Panc1 (cell line): ENCODE results near the gene MAPT. TPM values are rescaled to one million over a fixed set of nuclear protein-coding genes. Genes with fewer than 3 reads are reported as not detected.

Experiments used
- ATAC-seq: fragments of 200-7000 bp; cut with Tn5 transposase; 2 replicates; pipeline ENCODE4 v1.9.1; 2020; ENCODE audit warnings: mild to moderate bottlenecking, moderate library complexity
- BruUV-seq: library from RNA; stranded (reverse); fragments of 400-500 nt; replicated peaks from 2 replicates; lab custom pipeline; 2021; lab: Mats Ljungman, UMichigan
- CTCF ChIA-PET: fragments of 300-600 bp; sonication (Branson Sonifier 250); formaldehyde crosslinking; loops from one replicate; lab custom pipeline; 2022; ENCODE audit warnings: antibody characterized with exemption; lab: Charles Lee
- POLR2A ChIA-PET: fragments of 300-600 bp; sonication (Branson Sonifier 250); formaldehyde crosslinking; loops from one replicate; lab custom pipeline; 2022; ENCODE audit warnings: antibody characterized with exemption; lab: Charles Lee
- DNase-seq: peaks from one replicate; pipeline ENCODE4 v3.0.0-alpha.2; 2010; ENCODE audit warnings: low read depth, low spot score
- H3K27ac ChIP-seq: 2 replicates; pipeline ENCODE4 v1.5.1; 2011; ENCODE audit warnings: mild to moderate bottlenecking, low read length, inconsistent platforms
- H3K27me3 ChIP-seq: fragments of 200-500 bp; sonication (Bioruptor generic); 2 replicates; pipeline ENCODE4 v1.6.0; 2014; ENCODE audit warnings: low read length, inconsistent platforms; ENCODE audit not compliant: control insufficient read depth, insufficient read depth
- H3K36me3 ChIP-seq: fragments of 200-500 bp; sonication (Bioruptor generic); 2 replicates; pipeline ENCODE4 v1.5.1; 2014; ENCODE audit warnings: inconsistent platforms, mild to moderate bottlenecking, low read length, moderate library complexity; ENCODE audit not compliant: control insufficient read depth, insufficient read depth
- H3K4me1 ChIP-seq: 2 replicates; pipeline ENCODE4 v1.5.1; 2011; ENCODE audit warnings: inconsistent platforms, mild to moderate bottlenecking, low read length, moderate library complexity; ENCODE audit not compliant: control insufficient read depth, insufficient read depth
- H3K4me3 ChIP-seq, 2 experiments: 2 replicates each; pipeline ENCODE4 v1.5.1; 2011 to 2012; ENCODE audit warnings: low read depth in 2 of 2, low read length in 2 of 2, mild to moderate bottlenecking in 2 of 2, inconsistent platforms in 1 of 2, moderate library complexity in 1 of 2
- H3K9me3 ChIP-seq: fragments of 200-500 bp; sonication (Bioruptor generic); 2 replicates; pipeline ENCODE4 v1.5.1; 2014; ENCODE audit warnings: low read depth, mild to moderate bottlenecking, inconsistent platforms, low read length, moderate library complexity; ENCODE audit not compliant: control insufficient read depth, insufficient read depth
- POLR2AphosphoS5 ChIP-seq: IDR thresholded peaks from 2 replicates; pipeline ENCODE4 v1.6.1; 2012; ENCODE audit warnings: mild to moderate bottlenecking, low read depth, low read length, moderate library complexity
- SIN3A ChIP-seq: IDR thresholded peaks from 2 replicates; pipeline ENCODE4 v1.6.1; 2012; ENCODE audit warnings: low read depth, mild to moderate bottlenecking, low read length, moderate library complexity, borderline replicate concordance; ENCODE audit not compliant: insufficient read depth
- TCF7L2 ChIP-seq: IDR thresholded peaks from 2 replicates; pipeline ENCODE4 v1.6.1; 2011; ENCODE audit warnings: mild to moderate bottlenecking, low read depth, low read length, inconsistent platforms
- in situ Hi-C: cut with HindIII; loops from 2 replicates; pipeline ENCODE4 v1.10.0; 2016; ENCODE audit warnings: low sequenced_read_pairs, low pct_unique_long_range_greater_than_20kb
- intact Hi-C: fragments of 100-400 bp; cut with micrococcal nuclease; formaldehyde crosslinking; loops from one replicate; pipeline ENCODE4 v1.10.0; 2022; ENCODE audit not compliant: unreplicated experiment
- total RNA-seq: library from RNA; stranded (reverse); gene quantifications from one replicate; pipeline ENCODE4 v1.2.1, GENCODE V29; 2021; ENCODE audit not compliant: unreplicated experiment
- TF ChIP-seq, protein P1 (sequence below), 2 experiments: IDR thresholded peaks; 2 replicates each; pipeline ENCODE4 v1.6.1; 2011 to 2012; ENCODE audit warnings: low read depth in 2 of 2, control low read depth in 1 of 2, low read length in 1 of 2, mild to moderate bottlenecking in 1 of 2, moderate library complexity in 1 of 2; ENCODE audit not compliant: insufficient read depth in 1 of 2
- TF ChIP-seq, protein P2 (sequence below): fragments of 450-650 bp; IDR thresholded peaks from 2 replicates; pipeline ENCODE4 v1.5.1; 2017; ENCODE audit warnings: mild to moderate bottlenecking

Gene MAPT
- total RNA-seq, 1 experiment from 2014 or later = 0.59 TPM

- ChIA-PET CTCF (no interaction called here), POLR2A (no interaction called here)
- ATAC-seq = no peak
- Histone ChIP-seq H3K27me3 (no peaks in the 10 kb centered on the region), H3K4me3 (no peak overlapping the region), H3K36me3 (no peaks in the 10 kb centered on the region), H3K4me1 (no peaks in the 10 kb centered on the region), H3K27ac (no peak overlapping the region), H3K9me3 (no peaks in the 10 kb centered on the region)
- intact Hi-C loops = no loop called here
- DNase-seq = no peak
- no TSS peak for BruUV-seq
- TF ChIP-seq, protein P1, sequence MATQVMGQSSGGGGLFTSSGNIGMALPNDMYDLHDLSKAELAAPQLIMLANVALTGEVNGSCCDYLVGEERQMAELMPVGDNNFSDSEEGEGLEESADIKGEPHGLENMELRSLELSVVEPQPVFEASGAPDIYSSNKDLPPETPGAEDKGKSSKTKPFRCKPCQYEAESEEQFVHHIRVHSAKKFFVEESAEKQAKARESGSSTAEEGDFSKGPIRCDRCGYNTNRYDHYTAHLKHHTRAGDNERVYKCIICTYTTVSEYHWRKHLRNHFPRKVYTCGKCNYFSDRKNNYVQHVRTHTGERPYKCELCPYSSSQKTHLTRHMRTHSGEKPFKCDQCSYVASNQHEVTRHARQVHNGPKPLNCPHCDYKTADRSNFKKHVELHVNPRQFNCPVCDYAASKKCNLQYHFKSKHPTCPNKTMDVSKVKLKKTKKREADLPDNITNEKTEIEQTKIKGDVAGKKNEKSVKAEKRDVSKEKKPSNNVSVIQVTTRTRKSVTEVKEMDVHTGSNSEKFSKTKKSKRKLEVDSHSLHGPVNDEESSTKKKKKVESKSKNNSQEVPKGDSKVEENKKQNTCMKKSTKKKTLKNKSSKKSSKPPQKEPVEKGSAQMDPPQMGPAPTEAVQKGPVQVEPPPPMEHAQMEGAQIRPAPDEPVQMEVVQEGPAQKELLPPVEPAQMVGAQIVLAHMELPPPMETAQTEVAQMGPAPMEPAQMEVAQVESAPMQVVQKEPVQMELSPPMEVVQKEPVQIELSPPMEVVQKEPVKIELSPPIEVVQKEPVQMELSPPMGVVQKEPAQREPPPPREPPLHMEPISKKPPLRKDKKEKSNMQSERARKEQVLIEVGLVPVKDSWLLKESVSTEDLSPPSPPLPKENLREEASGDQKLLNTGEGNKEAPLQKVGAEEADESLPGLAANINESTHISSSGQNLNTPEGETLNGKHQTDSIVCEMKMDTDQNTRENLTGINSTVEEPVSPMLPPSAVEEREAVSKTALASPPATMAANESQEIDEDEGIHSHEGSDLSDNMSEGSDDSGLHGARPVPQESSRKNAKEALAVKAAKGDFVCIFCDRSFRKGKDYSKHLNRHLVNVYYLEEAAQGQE (IDR thresholded peaks at IDR 0.05; ENCODE audit: insufficient read depth in 1 of 2, low read depth in 2 of 2, low read length in 1 of 2) = no peak
- TF ChIP-seq TCF7L2 = no peak
- TF ChIP-seq, protein P2, sequence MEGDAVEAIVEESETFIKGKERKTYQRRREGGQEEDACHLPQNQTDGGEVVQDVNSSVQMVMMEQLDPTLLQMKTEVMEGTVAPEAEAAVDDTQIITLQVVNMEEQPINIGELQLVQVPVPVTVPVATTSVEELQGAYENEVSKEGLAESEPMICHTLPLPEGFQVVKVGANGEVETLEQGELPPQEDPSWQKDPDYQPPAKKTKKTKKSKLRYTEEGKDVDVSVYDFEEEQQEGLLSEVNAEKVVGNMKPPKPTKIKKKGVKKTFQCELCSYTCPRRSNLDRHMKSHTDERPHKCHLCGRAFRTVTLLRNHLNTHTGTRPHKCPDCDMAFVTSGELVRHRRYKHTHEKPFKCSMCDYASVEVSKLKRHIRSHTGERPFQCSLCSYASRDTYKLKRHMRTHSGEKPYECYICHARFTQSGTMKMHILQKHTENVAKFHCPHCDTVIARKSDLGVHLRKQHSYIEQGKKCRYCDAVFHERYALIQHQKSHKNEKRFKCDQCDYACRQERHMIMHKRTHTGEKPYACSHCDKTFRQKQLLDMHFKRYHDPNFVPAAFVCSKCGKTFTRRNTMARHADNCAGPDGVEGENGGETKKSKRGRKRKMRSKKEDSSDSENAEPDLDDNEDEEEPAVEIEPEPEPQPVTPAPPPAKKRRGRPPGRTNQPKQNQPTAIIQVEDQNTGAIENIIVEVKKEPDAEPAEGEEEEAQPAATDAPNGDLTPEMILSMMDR = no peak
- TF ChIP-seq SIN3A = no peak
- TF ChIP-seq POLR2AphosphoS5 = no peak
- in situ Hi-C loops = no loop called here
These were observed 45.0 kb downstream of the MAPT start for GRCh38 chr17:45939395-45939794.

DNA sequence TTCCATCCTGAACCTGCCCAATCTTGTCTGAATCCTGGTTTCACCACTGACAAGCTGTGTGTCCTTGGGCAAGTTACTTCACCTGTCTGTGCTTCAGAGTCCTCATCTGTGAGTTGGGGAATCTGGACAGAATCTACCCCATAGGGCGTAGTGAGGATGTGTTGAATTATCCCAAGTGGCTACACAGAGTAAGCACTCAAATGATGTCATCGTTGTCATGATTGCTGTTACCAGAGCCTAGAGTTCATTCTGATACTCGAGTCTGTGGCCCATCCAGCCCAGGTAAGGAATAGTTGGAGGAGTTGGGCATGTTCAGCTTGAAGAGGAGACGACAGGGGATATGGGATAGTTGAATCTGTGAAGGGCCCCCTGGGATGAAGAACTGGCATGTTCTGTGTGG, 45.9 kb downstream of the MAPT start:
- POLR2A ChIA-PET = no interaction called here
- Histone ChIP-seq H3K36me3 (no peaks in the 10 kb centered on the region), H3K4me3 (no peak overlapping the region), H3K4me1 (no peaks in the 10 kb centered on the region), H3K9me3 (no peaks in the 10 kb centered on the region), H3K27me3 (no peaks in the 10 kb centered on the region), H3K27ac (no peak overlapping the region)
- TF ChIP-seq POLR2AphosphoS5 (no peak), TCF7L2 (no peak)
- TF ChIP-seq, protein P2 = no peak
- DNase-seq (no peak), ATAC-seq (no peak)
- CTCF ChIA-PET = interaction anchor here (0.6 kb wide), 1 partner anchor 30 kb away, joined by 5 read pairs; no protein-coding TSS in a partner anchor
- no TSS peak for BruUV-seq
- in situ Hi-C loops = no loop called here
- intact Hi-C loops = no loop called here
